WI38 (cell line): ENCODE data around the gene PDXDC1.
"Not testable (repeated sequence)": the region's sequence is repeated elsewhere in the genome, so short reads cannot be mapped to it uniquely, and the experiment has no call there.

Source experiments
- H3K4me3 ChIP-seq: 2 replicates; pipeline ENCODE4 v1.5.1; 2011; ENCODE audit warnings: low read depth, mild to moderate bottlenecking, control low read depth, low read length
- TF ChIP-seq, protein P1 (sequence below): IDR thresholded peaks from 2 replicates; pipeline ENCODE4 v1.5.1; 2012; ENCODE audit warnings: low read depth, mild to moderate bottlenecking, control low read depth, low read length

PDXDC1 gene

DNA sequence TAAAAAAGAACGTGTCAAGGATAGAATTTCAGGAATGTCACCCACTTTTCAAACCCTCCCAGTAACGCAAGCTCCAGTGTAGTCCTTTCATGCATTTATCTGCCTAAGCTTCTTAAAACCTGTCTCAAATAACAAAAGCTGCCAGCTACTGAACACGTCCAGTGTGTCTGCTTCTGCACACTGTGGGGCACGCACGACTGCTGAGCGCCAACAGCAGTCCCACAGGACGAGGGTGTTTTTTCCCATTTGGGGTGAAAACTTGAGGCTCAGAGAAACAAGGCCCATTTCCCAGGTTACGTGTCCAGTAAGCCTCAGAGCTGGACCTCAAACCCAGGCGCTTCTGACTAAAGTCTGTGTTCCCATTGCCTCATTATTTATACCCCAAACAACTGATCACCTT, 63.9 kb downstream of the PDXDC1 start:
- TF ChIP-seq, protein P1, sequence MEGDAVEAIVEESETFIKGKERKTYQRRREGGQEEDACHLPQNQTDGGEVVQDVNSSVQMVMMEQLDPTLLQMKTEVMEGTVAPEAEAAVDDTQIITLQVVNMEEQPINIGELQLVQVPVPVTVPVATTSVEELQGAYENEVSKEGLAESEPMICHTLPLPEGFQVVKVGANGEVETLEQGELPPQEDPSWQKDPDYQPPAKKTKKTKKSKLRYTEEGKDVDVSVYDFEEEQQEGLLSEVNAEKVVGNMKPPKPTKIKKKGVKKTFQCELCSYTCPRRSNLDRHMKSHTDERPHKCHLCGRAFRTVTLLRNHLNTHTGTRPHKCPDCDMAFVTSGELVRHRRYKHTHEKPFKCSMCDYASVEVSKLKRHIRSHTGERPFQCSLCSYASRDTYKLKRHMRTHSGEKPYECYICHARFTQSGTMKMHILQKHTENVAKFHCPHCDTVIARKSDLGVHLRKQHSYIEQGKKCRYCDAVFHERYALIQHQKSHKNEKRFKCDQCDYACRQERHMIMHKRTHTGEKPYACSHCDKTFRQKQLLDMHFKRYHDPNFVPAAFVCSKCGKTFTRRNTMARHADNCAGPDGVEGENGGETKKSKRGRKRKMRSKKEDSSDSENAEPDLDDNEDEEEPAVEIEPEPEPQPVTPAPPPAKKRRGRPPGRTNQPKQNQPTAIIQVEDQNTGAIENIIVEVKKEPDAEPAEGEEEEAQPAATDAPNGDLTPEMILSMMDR = no peak
- no peak overlapping the region for H3K4me3 ChIP-seq

DNA sequence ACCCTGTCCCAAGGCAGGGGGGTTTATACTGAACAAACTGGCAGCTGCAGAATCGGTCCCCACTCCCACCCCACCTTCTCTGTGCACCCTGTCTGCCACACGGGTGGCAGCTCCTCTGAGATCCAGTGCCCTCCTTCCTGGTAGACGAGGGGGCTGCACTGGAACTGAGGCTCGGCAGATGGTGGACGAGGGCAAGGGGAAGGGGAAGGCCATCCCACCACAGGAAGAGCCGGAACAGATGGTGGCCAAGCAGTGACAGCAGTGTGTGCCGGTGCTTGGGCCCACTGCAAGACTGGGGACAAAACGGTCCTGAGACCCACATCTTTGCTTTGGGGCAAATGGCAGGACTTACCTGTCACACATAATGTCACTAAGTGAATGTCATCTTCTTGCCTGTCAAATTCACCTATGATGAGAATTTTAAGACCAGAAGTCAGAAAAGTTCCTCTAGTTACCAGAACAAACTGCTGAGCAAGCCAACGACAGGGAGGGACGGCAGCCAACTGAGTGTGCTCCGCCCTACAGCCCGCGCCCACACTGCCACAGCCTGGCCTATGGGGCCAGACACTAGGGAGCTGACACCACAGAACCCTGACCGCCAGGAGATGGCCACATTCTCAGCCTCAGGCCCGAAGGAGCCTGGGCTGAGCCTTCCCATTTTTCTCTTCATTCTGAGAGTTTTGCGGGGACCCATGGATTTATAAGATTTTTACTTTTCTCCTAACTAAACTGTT, 66.6 kb downstream of the PDXDC1 start:
- TF ChIP-seq, protein P1 = no peak
- no peak overlapping the region for H3K4me3 ChIP-seq

DNA sequence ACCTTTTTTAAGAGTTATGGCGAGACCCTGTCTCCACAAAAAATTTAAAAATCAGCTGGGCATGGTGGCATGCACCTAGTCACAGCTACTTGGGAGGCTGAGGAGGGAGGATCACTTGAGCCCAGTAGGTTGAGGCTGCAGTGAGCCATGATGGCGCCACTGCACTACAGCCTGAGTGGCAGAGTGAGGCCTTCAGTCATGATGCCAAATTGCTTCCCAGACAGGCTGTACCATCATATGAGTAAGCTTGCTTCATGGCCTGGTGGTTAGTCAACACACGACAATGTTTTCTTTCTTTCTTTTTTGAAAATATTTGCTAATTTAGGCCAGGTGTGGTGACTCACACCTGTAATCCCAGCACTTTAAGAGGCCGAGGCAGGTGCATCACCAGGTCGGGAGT, 68.5 kb downstream of the PDXDC1 start:
- no peak overlapping the region for H3K4me3 ChIP-seq
- TF ChIP-seq, protein P1 = no peak

DNA sequence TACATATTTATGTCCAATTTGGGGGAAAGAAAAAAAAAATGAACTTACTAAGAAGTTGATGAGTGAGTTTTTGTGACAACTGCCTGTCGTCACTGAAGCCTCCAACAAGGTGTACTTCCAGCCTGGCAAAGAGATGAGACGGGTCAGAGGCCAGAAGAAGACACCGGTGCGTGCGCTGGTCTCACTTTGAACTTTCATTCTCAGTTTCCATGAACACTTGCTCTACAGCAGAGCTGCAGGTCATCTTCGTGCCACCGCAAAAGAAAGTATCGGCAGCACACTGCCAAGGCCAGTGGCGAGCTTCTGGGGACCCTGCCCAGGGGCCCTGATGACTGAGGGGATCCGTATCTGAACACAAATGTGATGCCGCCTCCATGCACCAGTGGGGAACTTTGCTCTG, 69.5 kb downstream of the PDXDC1 start:
- no peak overlapping the region for H3K4me3 ChIP-seq
- TF ChIP-seq, protein P1 = no peak

DNA sequence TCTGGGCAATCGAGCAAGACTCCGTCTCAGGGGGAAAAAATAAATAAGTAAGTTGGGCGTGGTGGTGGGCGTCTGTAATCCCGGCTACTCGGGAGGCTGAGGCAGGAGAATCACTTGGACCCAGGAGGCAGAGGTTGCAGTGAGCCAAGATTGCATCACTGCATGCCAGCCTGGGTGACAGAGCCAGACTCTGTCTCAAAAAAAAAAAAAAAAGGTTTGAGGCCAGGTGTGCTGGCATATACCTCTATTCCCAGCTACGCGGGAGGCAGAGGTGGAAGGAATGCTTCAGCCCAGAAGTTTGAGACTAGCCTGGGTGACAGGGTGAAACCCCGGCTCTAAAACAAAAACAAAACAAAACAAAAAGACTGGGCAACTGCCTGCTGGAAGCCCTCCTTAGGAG, 70.4 kb downstream of the PDXDC1 start:
- H3K4me3 ChIP-seq = not testable (repeated sequence)

DNA sequence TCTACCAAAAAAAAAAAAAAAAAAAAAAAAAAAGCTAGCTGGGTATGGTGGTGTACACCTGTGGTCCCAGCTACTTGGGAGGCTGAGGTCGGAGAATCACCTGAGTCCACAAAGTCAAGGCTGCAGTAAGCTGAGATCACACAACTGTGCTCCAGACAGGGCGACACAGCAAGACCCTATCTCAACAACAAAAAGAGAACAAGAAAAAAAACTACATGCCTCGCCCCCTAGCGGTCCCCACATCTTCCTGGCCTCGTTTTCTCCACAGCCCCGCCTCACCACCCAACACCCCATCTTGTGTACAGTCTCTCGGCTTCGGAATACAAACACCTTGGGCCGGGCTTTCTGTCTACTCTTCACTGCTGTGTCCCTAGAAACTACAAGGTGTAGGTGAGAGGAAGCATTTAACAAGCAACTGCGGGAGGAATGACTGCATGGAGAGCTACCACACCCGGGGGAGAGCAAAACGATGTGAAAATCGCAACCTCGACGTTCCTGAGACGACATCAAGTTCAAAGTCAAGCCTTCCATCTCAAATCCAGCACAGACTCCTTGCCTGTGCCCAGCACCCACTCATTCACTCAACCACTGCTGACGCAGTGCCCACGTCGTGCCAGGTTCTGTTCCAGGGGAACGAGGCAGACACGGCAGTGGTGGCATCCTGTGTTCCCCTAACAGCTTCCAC, 72.0 kb downstream of the PDXDC1 start:
- no peak overlapping the region for H3K4me3 ChIP-seq
- TF ChIP-seq, protein P1 = no peak

DNA sequence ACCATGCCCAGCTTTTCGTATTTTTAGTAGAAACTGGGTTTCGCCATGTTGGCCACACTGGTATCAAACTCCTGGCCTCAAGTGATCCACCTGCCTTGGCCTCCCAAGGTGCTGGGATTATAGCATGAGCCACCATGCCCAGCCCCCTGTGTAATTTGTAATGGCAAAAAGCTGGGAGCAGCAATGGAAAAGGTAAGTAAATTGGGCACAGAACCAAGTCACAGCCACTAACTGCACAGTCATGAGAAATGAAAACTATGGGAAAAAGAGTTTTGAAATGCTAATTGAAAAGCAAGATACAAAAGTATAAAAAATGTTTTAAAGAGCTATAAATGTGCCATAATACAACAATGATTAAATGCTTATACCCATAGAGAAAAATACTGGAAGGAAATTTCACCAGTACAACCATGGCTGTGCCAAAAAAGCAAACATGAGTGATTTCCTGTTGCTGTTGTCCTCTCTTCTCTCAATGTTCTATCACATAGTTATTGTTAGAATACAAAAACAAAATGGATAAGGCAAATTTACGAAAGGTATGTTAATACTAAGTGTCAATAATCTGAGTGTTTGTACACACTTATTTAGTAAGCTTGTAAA, 74.9 kb downstream of the PDXDC1 start:
- TF ChIP-seq, protein P1 = no peak
- H3K4me3 ChIP-seq = no peak overlapping the region

DNA sequence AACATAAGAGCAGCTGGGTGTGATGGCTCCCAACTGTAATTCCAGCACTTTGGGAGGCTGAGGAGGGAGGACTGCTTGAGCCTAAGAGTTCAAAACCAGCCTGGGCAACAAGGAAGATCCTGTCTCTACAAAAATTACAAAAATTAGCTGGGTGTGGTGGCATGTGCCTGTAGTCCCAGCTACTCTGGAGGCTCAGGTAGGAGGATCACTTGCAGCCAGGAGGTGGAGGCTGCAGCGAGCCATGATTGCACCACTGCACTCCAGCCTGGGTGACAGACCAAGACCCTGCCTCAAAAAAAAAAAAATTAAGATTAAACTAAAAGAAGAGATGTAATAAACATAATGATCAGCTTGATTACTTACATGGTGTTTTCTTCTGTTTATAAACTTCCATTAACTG, 75.6 kb downstream of the PDXDC1 start:
- not testable (repeated sequence) for H3K4me3 ChIP-seq
